Measurements from ENCODE around the gene USP37.

Gene USP37

DNA sequence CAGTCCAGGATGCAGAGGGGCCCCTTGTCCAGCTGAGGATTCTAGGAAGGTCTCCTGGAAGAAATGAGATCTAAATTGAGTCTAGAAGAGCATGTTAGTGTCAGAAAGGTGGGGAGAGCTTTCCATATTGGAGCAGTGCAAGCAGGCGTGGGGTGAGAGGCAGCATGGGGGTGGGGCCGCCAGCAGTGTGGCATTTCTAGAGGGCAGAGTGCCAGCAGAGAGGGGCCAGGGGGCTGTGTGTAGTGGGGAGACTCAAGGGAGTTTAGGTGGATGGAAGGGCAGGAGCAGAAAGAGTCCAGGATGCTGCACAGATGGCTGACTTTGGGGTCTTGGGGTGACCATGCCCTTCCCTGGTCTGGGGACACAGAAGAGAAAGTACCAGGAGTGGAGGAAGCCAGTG, 147.1 kb downstream of the USP37 start:
- no peak overlapping the region for H3K4me3 ChIP-seq (replicated peaks; ENCODE audit: insufficient read depth, low read length)
- TF ChIP-seq, protein P1, sequence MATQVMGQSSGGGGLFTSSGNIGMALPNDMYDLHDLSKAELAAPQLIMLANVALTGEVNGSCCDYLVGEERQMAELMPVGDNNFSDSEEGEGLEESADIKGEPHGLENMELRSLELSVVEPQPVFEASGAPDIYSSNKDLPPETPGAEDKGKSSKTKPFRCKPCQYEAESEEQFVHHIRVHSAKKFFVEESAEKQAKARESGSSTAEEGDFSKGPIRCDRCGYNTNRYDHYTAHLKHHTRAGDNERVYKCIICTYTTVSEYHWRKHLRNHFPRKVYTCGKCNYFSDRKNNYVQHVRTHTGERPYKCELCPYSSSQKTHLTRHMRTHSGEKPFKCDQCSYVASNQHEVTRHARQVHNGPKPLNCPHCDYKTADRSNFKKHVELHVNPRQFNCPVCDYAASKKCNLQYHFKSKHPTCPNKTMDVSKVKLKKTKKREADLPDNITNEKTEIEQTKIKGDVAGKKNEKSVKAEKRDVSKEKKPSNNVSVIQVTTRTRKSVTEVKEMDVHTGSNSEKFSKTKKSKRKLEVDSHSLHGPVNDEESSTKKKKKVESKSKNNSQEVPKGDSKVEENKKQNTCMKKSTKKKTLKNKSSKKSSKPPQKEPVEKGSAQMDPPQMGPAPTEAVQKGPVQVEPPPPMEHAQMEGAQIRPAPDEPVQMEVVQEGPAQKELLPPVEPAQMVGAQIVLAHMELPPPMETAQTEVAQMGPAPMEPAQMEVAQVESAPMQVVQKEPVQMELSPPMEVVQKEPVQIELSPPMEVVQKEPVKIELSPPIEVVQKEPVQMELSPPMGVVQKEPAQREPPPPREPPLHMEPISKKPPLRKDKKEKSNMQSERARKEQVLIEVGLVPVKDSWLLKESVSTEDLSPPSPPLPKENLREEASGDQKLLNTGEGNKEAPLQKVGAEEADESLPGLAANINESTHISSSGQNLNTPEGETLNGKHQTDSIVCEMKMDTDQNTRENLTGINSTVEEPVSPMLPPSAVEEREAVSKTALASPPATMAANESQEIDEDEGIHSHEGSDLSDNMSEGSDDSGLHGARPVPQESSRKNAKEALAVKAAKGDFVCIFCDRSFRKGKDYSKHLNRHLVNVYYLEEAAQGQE (IDR thresholded peaks at IDR 0.05; ENCODE audit: insufficient replicate concordance, low read depth): no peak
- TF ChIP-seq POLR2AphosphoS5 (IDR thresholded peaks at IDR 0.05; ENCODE audit: low read depth): no peak
- H3K27me3 ChIP-seq (ENCODE audit: insufficient read depth, poor library complexity, severe bottlenecking): no peaks in the 10 kb centered on the region
- H3K27ac ChIP-seq (replicated peaks): no peak overlapping the region
- DNase-seq (ENCODE audit: low read depth in 1 of 2, low spot score in 1 of 2): no peak

DNA sequence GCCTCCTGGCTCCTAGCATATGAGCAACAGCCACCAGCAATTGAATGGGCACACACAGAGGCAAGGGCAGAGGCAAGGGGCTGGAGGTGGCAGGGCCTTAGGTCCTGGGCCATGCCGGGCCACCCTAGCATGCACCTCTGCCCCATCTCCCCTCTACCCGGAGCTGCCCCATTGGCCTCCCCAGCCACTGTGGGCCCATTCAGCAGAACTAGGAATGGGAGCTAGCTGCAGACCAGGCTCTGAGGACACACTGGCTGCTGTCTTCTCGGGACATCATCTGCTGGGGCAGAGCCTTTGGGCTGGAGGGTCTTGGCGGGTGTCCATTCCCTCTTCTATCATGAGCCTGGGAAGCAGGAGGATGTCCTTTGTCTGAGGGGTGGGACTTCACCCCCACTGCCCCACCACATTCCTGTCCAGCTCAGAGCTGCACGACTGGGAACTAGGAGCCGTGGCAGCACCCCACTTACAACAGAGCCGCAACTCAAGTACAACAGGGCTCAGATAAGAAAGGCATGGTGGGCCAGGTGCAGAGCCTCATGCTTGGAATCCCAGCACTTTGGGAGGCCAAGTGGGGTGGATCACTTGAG, 148.4 kb downstream of the USP37 start:
- H3K27me3 ChIP-seq (ENCODE audit: insufficient read depth, poor library complexity, severe bottlenecking): no peaks in the 10 kb centered on the region
- H3K27ac ChIP-seq (replicated peaks): no peak overlapping the region
- no peak for DNase-seq (ENCODE audit: low read depth in 1 of 2, low spot score in 1 of 2)
- TF ChIP-seq, protein P2, sequence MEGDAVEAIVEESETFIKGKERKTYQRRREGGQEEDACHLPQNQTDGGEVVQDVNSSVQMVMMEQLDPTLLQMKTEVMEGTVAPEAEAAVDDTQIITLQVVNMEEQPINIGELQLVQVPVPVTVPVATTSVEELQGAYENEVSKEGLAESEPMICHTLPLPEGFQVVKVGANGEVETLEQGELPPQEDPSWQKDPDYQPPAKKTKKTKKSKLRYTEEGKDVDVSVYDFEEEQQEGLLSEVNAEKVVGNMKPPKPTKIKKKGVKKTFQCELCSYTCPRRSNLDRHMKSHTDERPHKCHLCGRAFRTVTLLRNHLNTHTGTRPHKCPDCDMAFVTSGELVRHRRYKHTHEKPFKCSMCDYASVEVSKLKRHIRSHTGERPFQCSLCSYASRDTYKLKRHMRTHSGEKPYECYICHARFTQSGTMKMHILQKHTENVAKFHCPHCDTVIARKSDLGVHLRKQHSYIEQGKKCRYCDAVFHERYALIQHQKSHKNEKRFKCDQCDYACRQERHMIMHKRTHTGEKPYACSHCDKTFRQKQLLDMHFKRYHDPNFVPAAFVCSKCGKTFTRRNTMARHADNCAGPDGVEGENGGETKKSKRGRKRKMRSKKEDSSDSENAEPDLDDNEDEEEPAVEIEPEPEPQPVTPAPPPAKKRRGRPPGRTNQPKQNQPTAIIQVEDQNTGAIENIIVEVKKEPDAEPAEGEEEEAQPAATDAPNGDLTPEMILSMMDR (IDR thresholded peaks at IDR 0.05; ENCODE audit: insufficient read depth, low read length): no peak
- no peak for TF ChIP-seq GABPA (IDR thresholded peaks at IDR 0.05; ENCODE audit: low read depth)
- TF ChIP-seq, protein P1 (IDR thresholded peaks at IDR 0.05; ENCODE audit: insufficient replicate concordance, low read depth): no peak
- no peak for TF ChIP-seq SPI1 (IDR thresholded peaks at IDR 0.05; ENCODE audit: borderline replicate concordance, low read depth)
- TF ChIP-seq POLR2AphosphoS5 (IDR thresholded peaks at IDR 0.05; ENCODE audit: low read depth): no peak
- no peak overlapping the region for H3K4me3 ChIP-seq (replicated peaks; ENCODE audit: insufficient read depth, low read length)

DNA sequence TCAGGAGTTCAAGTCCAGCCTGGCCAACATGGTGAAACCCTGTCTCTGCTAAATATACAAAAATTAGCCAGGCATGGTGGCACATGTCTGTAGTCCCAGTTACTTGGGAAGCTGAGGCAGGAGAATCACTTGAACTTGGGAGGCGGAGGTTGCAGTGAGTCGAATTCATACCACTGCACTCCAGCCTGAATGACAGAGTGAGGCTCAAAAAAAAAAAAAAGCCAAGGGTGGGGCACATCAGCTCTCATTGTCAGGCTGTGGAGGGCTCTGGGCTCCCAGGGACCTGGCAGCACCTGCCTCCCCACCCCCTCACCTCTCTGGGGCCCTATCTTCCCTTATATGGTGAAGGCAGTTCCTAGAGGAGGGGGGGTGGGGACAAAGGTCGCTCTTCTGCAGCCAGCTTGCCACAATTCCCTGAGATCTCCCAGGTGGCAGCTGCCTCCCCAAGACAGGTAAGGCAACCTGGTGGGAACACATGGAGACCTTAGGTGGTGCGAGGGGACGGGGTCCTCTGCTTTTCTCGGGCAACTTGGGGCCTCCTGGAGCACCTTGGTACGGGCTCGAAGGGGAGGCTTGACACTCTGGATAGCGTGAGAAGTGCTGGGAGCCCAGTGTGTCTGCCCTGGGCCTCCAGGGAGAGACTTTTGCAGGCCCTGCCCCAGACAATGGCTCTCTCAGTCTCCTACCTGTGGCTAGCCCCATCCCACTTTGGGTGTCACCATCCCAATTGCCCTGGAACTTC, 149.3 kb downstream of the USP37 start, which contains the start of gene VIL1:
Gene VIL1 (plus strand): TSS at position 407 of the 742 bp plus-strand sequence. CDS start 4,656 bp downstream, outside the sequence.
- H3K27me3 ChIP-seq (ENCODE audit: insufficient read depth, poor library complexity, severe bottlenecking): no peaks in the 10 kb centered on the region
- no peak for DNase-seq (ENCODE audit: low read depth in 1 of 2, low spot score in 1 of 2)
- no peak for TF ChIP-seq SPI1 (IDR thresholded peaks at IDR 0.05; ENCODE audit: borderline replicate concordance, low read depth)
- TF ChIP-seq, protein P1 (IDR thresholded peaks at IDR 0.05; ENCODE audit: insufficient replicate concordance, low read depth): no peak
- TF ChIP-seq, protein P2 (IDR thresholded peaks at IDR 0.05; ENCODE audit: insufficient read depth, low read length): no peak
- no peak for TF ChIP-seq POLR2AphosphoS5 (IDR thresholded peaks at IDR 0.05; ENCODE audit: low read depth)
- no peak for TF ChIP-seq GABPA (IDR thresholded peaks at IDR 0.05; ENCODE audit: low read depth)
- H3K4me3 ChIP-seq (replicated peaks; ENCODE audit: insufficient read depth, low read length): no peak within 1 kb of the TSS
- H3K27ac ChIP-seq (replicated peaks): no peak within 1 kb of the TSS

All from HL-60 (cell line).